HG02840 (cell line): ENCODE measurements around the gene CCDC137.
A peak's percentile ranks its signal among the peaks of the same experiment; 100 is the strongest.
"Not testable (repeated sequence)": the region's sequence is repeated elsewhere in the genome, so short reads cannot be mapped to it uniquely, and the experiment has no call there.

Experiments
- ATAC-seq: cut with Tn5 transposase; IDR thresholded peaks from one replicate; pipeline ENCODE4 v1.9.1; 2021; ENCODE audit warnings: mild to moderate bottlenecking, moderate library complexity, moderate number of reproducible peaks; ENCODE audit not compliant: unreplicated experiment, low FRiP score

Gene CCDC137

DNA sequence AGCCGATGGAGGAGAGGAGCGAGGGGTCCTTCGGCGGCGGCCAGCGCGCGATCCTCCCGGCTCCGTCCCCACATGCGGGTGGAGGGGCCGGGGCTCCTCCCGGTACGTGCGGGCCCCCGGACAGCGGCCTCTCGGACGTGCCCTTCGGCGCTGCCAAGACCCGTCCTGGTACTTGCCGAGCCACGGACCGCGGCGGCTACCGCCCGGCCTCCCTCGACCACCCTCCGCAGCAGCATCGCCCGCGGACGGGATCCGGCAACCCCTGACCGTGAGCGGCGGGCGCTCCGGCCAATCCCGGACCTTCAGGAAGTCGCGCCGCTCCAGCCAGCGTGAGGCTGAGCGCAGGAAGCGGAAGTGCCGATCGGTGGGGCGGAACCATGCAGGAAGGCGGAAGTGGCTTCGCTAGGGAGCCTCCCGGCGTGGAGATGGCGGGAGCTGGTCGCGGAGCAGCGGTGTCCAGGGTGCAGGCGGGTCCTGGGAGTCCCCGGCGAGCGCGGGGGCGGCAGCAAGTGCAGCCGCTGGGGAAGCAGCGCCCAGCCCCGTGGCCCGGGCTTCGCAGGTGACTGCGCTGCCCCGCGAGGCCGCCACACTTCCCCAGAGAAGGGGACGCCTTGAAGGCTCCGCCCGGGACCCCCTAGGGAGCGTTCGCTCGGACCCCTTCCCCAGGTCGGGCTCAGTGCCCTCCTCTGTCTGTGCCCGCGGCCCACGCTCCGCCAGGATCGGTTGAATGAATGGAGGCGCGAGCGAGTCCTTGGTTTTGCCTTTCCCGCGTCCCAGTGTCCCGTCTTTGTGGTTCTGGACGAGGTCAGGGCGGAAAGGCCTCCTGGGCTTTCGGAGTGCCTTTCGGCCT lies at the start of gene CCDC137, which contains the start of gene OXLD1:
CCDC137 (plus strand) TSS at position 396 of the 850 bp plus-strand sequence; CDS start at position 426, 30 bp downstream.
OXLD1 (minus strand) TSS at position 264 of the 850 bp plus-strand sequence; CDS start at position 236, 28 bp downstream.
- ATAC-seq = peak; percentile 78

DNA sequence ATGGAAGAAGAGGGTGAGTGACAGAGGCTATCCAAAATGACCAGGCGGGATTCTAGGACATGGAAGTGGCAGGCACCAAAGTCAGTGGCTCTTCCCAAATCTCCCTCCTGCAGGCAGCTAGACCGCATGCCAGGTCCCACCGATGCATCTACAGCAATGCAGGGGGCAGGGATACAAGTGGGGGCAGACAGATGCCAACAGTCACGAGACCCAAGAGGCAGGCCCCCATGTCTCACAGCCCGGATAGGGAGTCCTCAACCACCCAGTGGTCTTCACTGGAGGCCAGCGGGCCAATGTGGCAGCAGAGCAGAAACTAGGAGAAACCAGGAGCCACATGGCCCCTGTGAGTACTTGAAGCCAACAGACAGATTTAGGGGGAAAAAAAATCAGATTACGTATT lies 49.7 kb upstream of the CCDC137 start:
- ATAC-seq = no peak

DNA sequence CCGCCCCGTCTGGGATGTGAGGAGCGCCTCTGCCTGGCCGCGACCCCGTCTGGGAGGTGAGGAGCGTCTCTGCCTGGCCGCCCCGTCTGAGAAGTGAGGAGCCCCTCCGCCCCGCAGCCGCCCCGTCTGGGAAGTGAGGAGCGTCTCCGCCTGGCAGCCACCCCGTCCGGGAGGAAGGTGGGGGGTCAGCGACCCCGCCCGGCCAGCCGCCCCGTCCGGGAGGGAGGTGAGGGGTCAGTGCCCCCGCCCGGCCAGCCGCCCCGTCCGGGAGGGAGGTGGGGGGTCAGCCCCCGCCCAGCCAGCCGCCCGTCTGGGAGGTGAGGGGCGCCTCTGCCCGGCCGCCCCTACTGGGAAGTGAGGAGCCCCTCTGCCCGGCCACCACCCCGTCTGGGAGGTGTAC lies 48.2 kb upstream of the CCDC137 start:
- ATAC-seq = not testable (repeated sequence)

GRCh38 chr17:81621494-81622130 lies 44.9 kb upstream of the CCDC137 start:
- no peak for ATAC-seq

DNA sequence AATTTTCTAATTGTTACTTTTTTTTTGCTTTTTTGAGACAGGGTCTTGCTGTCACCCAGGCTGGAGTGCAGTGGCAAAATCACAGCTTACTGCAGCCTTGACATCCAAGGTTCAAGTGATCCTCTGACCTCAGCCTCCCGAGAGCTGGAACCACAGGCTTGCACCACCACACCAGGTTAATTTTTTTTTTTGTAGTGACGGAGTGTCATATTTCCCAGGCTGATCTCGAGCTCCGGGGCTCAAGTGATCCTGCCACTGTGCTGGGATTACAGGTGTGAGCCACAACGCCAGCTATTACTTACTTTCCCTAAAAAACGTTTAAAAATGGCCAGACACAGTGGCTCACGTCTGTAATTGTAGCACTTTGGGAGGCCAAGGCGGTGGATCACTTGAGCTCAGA lies 36.3 kb upstream of the CCDC137 start:
- no peak for ATAC-seq

- ATAC-seq = no peak
These were observed 35.1 kb upstream of the CCDC137 start for GRCh38 chr17:81631482-81631881.

- ATAC-seq = no peak
These were observed 31.1 kb upstream of the CCDC137 start for GRCh38 chr17:81635431-81635830.

DNA sequence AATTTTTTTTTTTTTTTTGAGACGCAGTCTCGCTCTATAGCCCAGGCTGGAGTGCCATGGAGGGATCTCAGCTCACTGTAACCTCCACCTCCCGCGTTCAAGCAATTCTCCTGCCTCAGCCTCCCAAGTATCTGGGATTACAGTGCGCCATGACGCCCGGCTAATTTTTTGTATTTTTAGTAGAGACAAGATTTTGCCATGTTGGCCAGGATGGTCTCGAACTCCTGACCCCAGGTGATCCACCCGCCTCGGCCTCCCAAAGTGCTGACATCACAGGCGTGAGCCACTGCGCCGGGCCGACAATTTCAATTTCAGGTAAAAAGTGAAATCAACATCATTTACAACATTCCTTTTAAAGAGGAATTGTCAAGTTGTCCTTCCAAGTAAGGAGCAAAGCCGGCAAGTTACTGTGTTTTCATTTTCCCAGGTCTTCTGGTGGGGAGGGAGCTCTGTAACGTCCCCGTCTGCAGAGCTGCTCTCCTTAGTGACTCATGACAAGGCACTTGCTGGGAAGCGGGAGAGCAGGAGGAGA lies 30.5 kb upstream of the CCDC137 start:
- ATAC-seq = peak; percentile 24

- ATAC-seq = peak; percentile 83
These were observed 29.8 kb upstream of the CCDC137 start, which contains the start of the genes NPLOC4 and TSPAN10 for GRCh38 chr17:81636505-81637288. NPLOC4 (minus strand) TSS chr17:81637112; CDS start chr17:81636930, 182 bp downstream. TSPAN10 (plus strand) TSS chr17:81637196; CDS start chr17:81642413, 5,217 bp downstream.

- ATAC-seq = no peak
These were observed 27.9 kb upstream of the CCDC137 start for GRCh38 chr17:81638683-81639082.

DNA sequence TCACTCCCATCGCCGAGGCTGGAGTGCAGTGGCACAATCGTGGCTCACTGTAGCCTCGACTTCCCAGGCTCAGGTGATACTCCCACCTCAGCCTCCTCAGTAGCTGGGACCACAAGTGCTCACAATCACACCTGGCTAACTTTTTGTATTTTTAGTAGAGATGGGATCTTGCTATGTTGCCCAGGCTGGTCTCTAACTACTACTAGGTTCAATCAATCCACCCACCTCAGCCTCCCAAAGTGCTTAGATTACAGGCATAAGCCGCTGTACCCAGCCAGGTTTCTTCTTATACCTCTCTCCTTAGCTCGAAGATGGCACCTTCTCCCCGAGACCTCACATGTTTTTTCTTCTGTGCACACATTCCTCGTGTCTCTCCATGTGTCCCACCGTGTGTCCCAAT lies 26.5 kb upstream of the CCDC137 start:
- no peak for ATAC-seq

- ATAC-seq = no peak
These were observed 24.6 kb upstream of the CCDC137 start for GRCh38 chr17:81641825-81642489.

DNA sequence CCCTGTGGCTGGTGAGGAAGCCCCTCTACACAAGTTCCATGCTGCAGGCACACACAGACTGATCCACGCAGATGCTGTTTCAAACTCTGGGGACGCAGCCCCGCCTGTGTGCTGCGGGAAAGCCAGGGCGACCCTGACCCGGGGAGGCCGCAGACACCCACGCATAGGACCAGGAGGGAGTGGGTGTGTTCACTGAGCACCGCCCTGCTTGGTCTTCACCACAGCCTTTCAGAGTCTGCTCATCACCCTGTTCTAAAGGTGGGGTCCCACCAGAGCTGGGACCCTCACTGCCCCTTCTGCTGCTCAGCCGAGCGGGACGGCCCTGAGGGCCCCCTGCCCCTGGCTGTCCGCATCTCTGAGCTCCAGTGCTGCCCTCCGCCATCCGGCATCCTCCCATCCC lies 22.0 kb upstream of the CCDC137 start:
- ATAC-seq = no peak

DNA sequence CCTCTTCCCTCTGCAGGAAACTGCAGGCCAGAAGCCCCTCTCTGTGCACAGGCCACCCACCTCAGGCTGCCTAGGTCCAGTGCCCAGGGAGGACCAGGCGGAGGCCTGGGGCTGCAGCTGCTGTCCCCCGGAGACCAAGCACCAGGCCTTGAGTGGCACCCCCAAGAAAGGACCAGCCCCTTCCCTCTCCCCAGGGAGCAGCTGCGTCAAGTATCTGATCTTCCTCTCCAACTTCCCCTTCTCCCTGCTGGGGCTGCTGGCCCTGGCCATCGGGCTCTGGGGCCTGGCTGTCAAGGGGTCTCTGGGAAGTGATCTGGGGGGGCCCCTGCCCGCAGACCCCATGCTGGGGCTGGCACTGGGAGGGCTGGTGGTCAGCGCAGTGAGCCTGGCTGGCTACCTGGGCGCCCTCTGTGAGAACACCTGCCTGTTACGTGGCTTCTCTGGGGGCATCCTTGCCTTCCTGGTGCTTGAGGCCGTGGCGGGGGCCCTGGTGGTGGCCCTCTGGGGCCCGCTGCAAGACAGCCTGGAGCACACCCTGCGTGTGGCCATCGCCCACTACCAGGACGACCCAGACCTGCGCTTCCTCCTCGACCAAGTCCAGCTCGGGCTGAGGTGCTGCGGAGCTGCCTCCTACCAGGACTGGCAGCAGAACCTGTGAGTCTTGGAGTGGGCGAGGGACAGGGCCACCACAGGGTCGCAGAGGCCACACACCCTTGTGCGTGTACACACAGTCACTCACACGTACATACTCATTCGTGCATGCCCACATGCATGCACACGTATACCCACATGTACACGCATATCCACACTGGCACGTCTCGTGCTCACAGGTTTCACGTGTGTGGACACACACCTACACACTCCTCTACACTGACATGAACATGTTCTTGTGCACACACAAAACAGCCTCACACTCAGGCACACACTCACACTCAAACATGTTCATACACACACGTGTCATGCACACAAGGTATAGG lies 21.3 kb upstream of the CCDC137 start:
- no peak for ATAC-seq

GRCh38 chr17:81646869-81647600 lies 19.5 kb upstream of the CCDC137 start:
- no peak for ATAC-seq

GRCh38 chr17:81647640-81648012 lies 18.9 kb upstream of the CCDC137 start:
- ATAC-seq = no peak

GRCh38 chr17:81648013-81648706 lies 18.4 kb upstream of the CCDC137 start:
- ATAC-seq = no peak

GRCh38 chr17:81648707-81649085 lies 17.8 kb upstream of the CCDC137 start:
- ATAC-seq = no peak
